ENCODE data around the gene DACH1. TPM values are rescaled to one million over a fixed set of nuclear protein-coding genes. Genes with fewer than 3 reads are reported as not detected.
A peak's percentile ranks its signal among the peaks of the same experiment; 100 is the strongest.

The DACH1 gene
- total and polyA plus RNA-seq, 2 donors (not counting 3 experiments of a cell fraction or from before 2014, with no cell fraction given) = 8.6 to 28.3 TPM

DNA sequence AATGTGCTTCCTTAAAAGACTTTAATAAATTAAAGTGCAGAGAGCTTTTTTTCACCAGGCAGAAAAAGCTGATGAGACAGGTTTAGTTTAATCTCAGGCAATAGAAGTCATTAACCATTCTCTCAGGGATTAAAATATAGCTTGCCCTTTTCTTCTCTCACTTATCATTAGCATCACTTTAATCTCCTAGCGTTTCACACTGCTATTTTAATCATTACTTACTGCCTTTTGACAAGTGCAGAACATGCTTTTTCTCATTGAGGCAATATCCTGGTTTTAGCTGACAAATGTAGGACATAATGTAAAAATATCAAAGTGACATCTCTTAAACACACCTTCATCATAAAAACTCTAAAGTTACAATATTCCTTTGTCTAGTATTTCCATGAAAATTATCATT lies 94.6 kb downstream of the DACH1 start:
- Histone ChIP-seq H3K9me3 (replicated peaks; ENCODE audit: control insufficient read depth, insufficient read depth, low read length) (no peaks in the 10 kb centered on the region), H2AFZ (ENCODE audit: low read depth, low read length) (no peak overlapping the region), H3K27ac (ENCODE audit: insufficient read depth, low read depth, low read length) (no peak overlapping the region), H3K27me3 (ENCODE audit: control insufficient read depth in 2 of 2, insufficient read depth in 2 of 2, low read length in 2 of 2) (no peaks in the 10 kb centered on the region), H3K4me1 (ENCODE audit: control insufficient read depth, extremely low read depth, insufficient read depth, low read length) (peaks cover 6% of the 10 kb centered on the region), H3K4me2 (ENCODE audit: insufficient read depth, low read length) (no peak overlapping the region), H3K36me3 (ENCODE audit: control insufficient read depth in 2 of 2, extremely low read depth in 1 of 2, insufficient read depth in 2 of 2, low read length in 2 of 2) (no peaks in the 10 kb centered on the region), H4K20me1 (replicated peaks; ENCODE audit: control insufficient read depth, extremely low read depth, insufficient read depth, low read length) (no peaks in the 10 kb centered on the region), H3K9ac (replicated peaks; ENCODE audit: extremely low read depth, insufficient read depth, low read length) (no peak overlapping the region), H3K4me3 (replicated peaks in 1 of 3; ENCODE audit: insufficient read depth in 1 of 3, low read depth in 1 of 3, low read length in 3 of 3) (no peak overlapping the region), H3K9me1 (replicated peaks; ENCODE audit: control insufficient read depth, extremely low read depth, insufficient read depth, low read length) (no peaks in the 10 kb centered on the region), H3K79me2 (ENCODE audit: control insufficient read depth, insufficient read depth, low read length) (no peaks in the 10 kb centered on the region)
- ChIA-PET CTCF (no interaction called here), POLR2A (no interaction called here)
- intact Hi-C loops (cut with micrococcal nuclease) = loop anchor here (5.0 to 10.0 kb wide), 2 partner anchors 145 to 528 kb away; no protein-coding TSS in a partner anchor
- no peak for TF ChIP-seq POLR2AphosphoS5 (IDR thresholded peaks at IDR 0.05; ENCODE audit: insufficient read depth, low read depth, low read length)
- TF ChIP-seq GATA2 (IDR thresholded peaks at IDR 0.05; ENCODE audit: insufficient read depth, insufficient read length, low read depth, low read length) = no peak
- no peak for TF ChIP-seq POLR2A (IDR thresholded peaks at IDR 0.05; ENCODE audit: low read depth, low read length)
- no peak for TF ChIP-seq MAX (IDR thresholded peaks at IDR 0.05; ENCODE audit: insufficient read depth, insufficient read length)
- no peak for TF ChIP-seq EZH2 (IDR thresholded peaks at IDR 0.05; ENCODE audit: borderline replicate concordance, low read depth, low read length, severe bottlenecking)
- TF ChIP-seq MYC (IDR thresholded peaks at IDR 0.05; ENCODE audit: low read depth, low read length) = no peak
- TF ChIP-seq JUN (IDR thresholded peaks at IDR 0.05; ENCODE audit: borderline replicate concordance, insufficient read depth, insufficient read length, low read depth) = no peak
- TF ChIP-seq FOS (IDR thresholded peaks at IDR 0.05; ENCODE audit: borderline replicate concordance, insufficient read depth, low read length) = no peak
- TF ChIP-seq, protein P1, sequence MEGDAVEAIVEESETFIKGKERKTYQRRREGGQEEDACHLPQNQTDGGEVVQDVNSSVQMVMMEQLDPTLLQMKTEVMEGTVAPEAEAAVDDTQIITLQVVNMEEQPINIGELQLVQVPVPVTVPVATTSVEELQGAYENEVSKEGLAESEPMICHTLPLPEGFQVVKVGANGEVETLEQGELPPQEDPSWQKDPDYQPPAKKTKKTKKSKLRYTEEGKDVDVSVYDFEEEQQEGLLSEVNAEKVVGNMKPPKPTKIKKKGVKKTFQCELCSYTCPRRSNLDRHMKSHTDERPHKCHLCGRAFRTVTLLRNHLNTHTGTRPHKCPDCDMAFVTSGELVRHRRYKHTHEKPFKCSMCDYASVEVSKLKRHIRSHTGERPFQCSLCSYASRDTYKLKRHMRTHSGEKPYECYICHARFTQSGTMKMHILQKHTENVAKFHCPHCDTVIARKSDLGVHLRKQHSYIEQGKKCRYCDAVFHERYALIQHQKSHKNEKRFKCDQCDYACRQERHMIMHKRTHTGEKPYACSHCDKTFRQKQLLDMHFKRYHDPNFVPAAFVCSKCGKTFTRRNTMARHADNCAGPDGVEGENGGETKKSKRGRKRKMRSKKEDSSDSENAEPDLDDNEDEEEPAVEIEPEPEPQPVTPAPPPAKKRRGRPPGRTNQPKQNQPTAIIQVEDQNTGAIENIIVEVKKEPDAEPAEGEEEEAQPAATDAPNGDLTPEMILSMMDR (IDR thresholded peaks at IDR 0.05; ENCODE audit: extremely low read depth in 1 of 2, insufficient read depth in 1 of 2, low read depth in 1 of 2, low read length in 2 of 2) = no peak
- DNase-seq (ENCODE audit: low read depth, low spot score) = no peak
- dilution Hi-C loops (cut with MboI; ENCODE audit: extremely low pct_ligation_motif_present, low sequenced_read_pairs) = no loop called here
- BruUV-seq (replicated peaks) = no TSS peak
- peak; percentile 35 for FAIRE-seq

Measured in endothelial cell of umbilical vein (primary cell).